ENCODE data around the gene YBEY. TPM values are rescaled to one million over a fixed set of nuclear protein-coding genes. Genes with fewer than 3 reads are reported as not detected.
A peak's percentile ranks its signal among the peaks of the same experiment; 100 is the strongest.

YBEY gene
- total RNA-seq, 4 donors from 2014 or later: 4.8 to 33.5 (median 9.1) TPM; not detected in 1

DNA sequence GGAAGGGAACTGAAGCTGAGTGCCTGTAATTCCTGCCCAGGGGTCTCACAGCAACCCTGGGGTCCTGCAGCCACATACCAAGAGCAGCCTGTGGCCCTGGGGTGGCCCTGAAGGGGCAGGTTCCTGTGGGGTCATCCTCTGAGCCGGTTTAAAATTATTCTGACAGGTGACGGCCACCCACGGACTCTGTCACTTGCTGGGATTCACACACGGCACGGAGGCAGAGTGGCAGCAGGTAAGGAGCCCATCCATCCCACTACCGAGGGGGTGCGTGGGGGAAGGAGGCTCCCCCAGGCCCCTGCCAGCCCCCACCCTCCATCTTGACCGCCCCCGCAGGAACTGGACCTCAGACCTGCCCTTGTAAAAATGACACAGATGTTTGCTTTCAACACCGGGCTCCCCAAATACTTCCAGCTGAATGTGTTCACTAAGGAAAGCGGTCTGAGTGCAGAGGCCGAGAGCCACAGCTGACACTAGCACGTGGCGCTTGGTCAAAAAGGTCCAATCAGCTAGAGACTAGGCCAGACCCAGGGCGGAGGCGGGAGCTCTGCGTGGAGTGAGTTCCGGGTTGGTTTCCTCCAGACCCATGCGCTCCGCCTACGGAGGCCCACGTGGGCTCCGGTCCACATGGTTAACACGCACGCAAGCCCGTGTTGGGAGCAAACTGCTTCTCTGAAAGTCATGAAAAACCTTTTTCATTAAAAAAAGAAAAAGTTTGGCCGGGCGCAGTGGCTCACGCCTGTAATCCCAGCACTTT is 10.0 kb downstream of the YBEY start:
- H3K4me3 ChIP-seq: peak overlapping the region in 1 of 4 donors; percentile 49
- 59 to 63% methylated on average over 6 to 28 of the region's 29 CpGs for WGBS, 2 donors (ENCODE audit: low coverage in 1 of 2)

DNA sequence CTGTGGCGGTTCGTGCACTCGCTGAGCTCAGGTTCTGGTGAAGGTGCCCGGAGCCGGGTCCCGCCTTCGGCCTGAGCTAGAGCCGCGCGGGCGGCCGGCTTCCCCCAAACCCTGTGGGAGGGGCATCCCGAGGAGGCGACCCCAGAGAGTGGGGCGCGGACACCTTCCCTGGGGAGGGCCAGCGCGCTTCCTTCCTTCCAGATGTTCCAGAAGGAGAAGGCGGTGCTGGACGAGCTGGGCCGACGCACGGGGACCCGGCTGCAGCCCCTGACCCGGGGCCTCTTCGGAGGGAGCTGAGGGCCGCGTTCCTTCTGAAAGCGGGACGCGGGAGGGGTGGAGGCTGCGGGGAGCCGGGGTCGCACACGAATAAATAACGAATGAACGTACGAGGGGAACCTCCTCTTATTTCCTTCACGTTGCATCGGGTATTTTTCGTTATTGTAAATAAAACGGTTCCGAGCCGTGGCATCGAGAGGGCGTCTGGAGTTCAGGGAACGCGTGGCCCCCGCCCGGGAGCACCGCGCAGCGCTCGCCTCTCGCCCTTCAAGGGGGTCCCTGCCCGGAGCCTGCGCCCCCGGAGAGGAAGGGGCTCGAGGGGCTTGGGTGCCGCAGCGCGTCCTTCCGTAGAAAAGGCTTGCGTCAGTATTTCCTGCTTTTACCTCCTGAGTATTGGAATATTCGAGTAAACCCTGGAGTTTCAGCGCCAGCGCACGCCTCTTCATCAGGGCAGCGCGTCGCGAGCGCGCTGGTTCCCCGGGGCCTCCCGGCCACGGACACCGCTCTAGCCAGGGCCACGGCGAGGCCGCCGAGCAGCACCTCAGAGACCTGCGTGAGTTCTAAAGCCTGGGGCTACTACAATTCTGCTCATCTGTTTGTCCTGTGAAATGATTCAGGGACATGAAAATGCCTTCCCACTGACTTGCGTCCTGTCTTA is 11.5 kb downstream of the YBEY start:
- intact Hi-C loops (cut with DNase I; ENCODE audit: low total_unique reads): no loop called here
- Histone ChIP-seq H3K9me3 (no peaks in the 10 kb centered on the region), H3K4me3 (peak overlapping the region; percentile 21 to 49 (median 36)), H3K27me3 (peaks cover 21% of the 10 kb centered on the region), H3K4me1 (peaks cover 6 to 27% (median 11%) of the 10 kb centered on the region in 4 donors), H3K27ac (peak overlapping the region; percentile 52 to 72 (median 60)), H3K36me3 (no peaks in the 10 kb centered on the region)
- in situ Hi-C loops (cut with MboI; ENCODE audit: low pct_ligation_motif_present in 1 of 4, low pct_unique_long_range_greater_than_20kb in 1 of 4, low sequenced_read_pairs in 3 of 4): no loop called here
- DNase-seq: no peak
- WGBS, 2 donors (ENCODE audit: low coverage in 1 of 2): 11% methylated on average over 66 of the region's 84 CpGs; no CpG with 5 or more reads in 1 of the 2 donors
- no peak for TF ChIP-seq POLR2AphosphoS5 (IDR thresholded peaks at IDR 0.05)
- TF ChIP-seq EP300 (IDR thresholded peaks at IDR 0.05; ENCODE audit: low read depth): no peak
- TF ChIP-seq, protein P1, sequence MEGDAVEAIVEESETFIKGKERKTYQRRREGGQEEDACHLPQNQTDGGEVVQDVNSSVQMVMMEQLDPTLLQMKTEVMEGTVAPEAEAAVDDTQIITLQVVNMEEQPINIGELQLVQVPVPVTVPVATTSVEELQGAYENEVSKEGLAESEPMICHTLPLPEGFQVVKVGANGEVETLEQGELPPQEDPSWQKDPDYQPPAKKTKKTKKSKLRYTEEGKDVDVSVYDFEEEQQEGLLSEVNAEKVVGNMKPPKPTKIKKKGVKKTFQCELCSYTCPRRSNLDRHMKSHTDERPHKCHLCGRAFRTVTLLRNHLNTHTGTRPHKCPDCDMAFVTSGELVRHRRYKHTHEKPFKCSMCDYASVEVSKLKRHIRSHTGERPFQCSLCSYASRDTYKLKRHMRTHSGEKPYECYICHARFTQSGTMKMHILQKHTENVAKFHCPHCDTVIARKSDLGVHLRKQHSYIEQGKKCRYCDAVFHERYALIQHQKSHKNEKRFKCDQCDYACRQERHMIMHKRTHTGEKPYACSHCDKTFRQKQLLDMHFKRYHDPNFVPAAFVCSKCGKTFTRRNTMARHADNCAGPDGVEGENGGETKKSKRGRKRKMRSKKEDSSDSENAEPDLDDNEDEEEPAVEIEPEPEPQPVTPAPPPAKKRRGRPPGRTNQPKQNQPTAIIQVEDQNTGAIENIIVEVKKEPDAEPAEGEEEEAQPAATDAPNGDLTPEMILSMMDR (IDR thresholded peaks at IDR 0.05): no peak
- TF ChIP-seq POLR2A (IDR thresholded peaks at IDR 0.05): no peak

More for the DNA sequence above, 10.0 kb downstream of the YBEY start:
- intact Hi-C loops (cut with DNase I; ENCODE audit: low total_unique reads) (no loop called here), in situ Hi-C loops (cut with MboI; ENCODE audit: low pct_ligation_motif_present in 1 of 4, low pct_unique_long_range_greater_than_20kb in 1 of 4, low sequenced_read_pairs in 3 of 4) (no loop called here)
- H3K4me1 ChIP-seq: peaks cover 6 to 27% (median 11%) of the 10 kb centered on the region in 4 donors
- peak overlapping the region; percentile 50 to 72 (median 60) for H3K27ac ChIP-seq
- H3K27me3 ChIP-seq: peaks cover 21% of the 10 kb centered on the region
- no peaks in the 10 kb centered on the region for H3K36me3 ChIP-seq
- DNase-seq: peak; percentile 70
- TF ChIP-seq EP300 (IDR thresholded peaks at IDR 0.05; ENCODE audit: low read depth): no peak
- peak in 1 of 3 donors; percentile 6 for TF ChIP-seq POLR2AphosphoS5 (IDR thresholded peaks at IDR 0.05)
- TF ChIP-seq, protein P1 (IDR thresholded peaks at IDR 0.05): no peak
- no peak for TF ChIP-seq POLR2A (IDR thresholded peaks at IDR 0.05)
- no peaks in the 10 kb centered on the region for H3K9me3 ChIP-seq

DNA sequence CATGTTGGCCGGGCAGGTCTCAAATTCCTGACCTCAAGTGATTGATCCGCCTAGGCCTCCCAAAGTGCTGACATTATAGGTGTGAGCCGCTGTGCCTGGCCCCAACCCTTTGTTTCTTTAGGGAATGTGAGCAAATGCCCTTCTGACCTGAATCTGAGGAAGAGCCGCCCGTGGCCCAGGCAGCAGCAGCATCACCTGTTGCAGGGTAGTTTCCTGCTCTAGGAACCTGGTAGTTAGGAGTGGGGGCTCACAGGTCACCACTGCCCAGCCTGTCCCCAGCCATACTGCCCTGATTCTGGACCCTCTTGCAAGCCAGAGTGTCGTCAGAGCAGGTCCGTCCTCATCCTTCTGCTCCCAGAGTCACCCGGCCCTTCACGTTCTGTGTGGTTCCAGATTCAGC is 13.0 kb downstream of the YBEY start:
- no peaks in the 10 kb centered on the region for H3K36me3 ChIP-seq
- no peak overlapping the region for H3K4me3 ChIP-seq
- DNase-seq: no peak
- intact Hi-C loops (cut with DNase I; ENCODE audit: low total_unique reads): no loop called here
- H3K9me3 ChIP-seq: no peaks in the 10 kb centered on the region
- in situ Hi-C loops (cut with MboI; ENCODE audit: low pct_ligation_motif_present in 1 of 4, low pct_unique_long_range_greater_than_20kb in 1 of 4, low sequenced_read_pairs in 3 of 4): no loop called here
- peaks cover 6 to 27% (median 11%) of the 10 kb centered on the region in 4 donors for H3K4me1 ChIP-seq
- 83% methylated on average over 8 of the region's 9 CpGs; no CpG with 5 or more reads in 1 of the 2 donors for WGBS, 2 donors (ENCODE audit: low coverage in 1 of 2)
- H3K27me3 ChIP-seq: peaks cover 21% of the 10 kb centered on the region
- no peak for TF ChIP-seq POLR2AphosphoS5 (IDR thresholded peaks at IDR 0.05)
- no peak for TF ChIP-seq EP300 (IDR thresholded peaks at IDR 0.05; ENCODE audit: low read depth)
- TF ChIP-seq, protein P1 (IDR thresholded peaks at IDR 0.05): no peak
- TF ChIP-seq POLR2A (IDR thresholded peaks at IDR 0.05): no peak
- no peak overlapping the region for H3K27ac ChIP-seq

DNA sequence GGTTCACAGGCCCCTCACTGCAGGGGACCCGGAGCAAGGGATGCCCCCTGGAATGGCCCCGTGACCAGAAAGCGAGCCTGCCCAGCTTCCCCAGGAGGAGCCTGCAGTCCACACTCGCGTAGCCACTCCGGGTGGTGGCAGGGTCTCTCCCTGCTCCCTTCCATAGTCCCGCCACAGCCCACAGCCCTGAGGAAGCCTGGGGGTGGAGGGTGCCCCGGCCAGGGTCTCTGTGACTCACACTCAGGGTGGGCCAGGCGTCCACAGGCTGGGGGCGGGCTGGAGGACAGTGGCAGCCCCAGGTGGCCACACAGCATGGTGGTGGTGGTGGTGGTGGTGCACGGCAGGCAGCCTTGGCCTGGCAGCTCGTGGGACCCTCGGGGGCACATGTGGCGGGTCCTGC is 15.6 kb downstream of the YBEY start:
- H3K27ac ChIP-seq: no peak overlapping the region
- intact Hi-C loops (cut with DNase I; ENCODE audit: low total_unique reads) (no loop called here), in situ Hi-C loops (cut with MboI; ENCODE audit: low pct_ligation_motif_present in 1 of 4, low pct_unique_long_range_greater_than_20kb in 1 of 4, low sequenced_read_pairs in 3 of 4) (no loop called here)
- WGBS, 2 donors (ENCODE audit: low coverage in 1 of 2): 98% methylated on average over 9 of the region's 14 CpGs; no CpG with 5 or more reads in 1 of the 2 donors
- no peaks in the 10 kb centered on the region for H3K36me3 ChIP-seq
- H3K27me3 ChIP-seq: peaks cover 13% of the 10 kb centered on the region
- no peak for DNase-seq
- no peak overlapping the region for H3K4me3 ChIP-seq
- no peak for TF ChIP-seq POLR2AphosphoS5 (IDR thresholded peaks at IDR 0.05)
- no peak for TF ChIP-seq POLR2A (IDR thresholded peaks at IDR 0.05)
- TF ChIP-seq EP300 (IDR thresholded peaks at IDR 0.05; ENCODE audit: low read depth): no peak
- TF ChIP-seq, protein P1 (IDR thresholded peaks at IDR 0.05): no peak
- peaks cover 6 to 15% (median 11%) of the 10 kb centered on the region in 4 donors for H3K4me1 ChIP-seq
- no peaks in the 10 kb centered on the region for H3K9me3 ChIP-seq

Measured in transverse colon (tissue), 4 donors.